A673 (cell line): ENCODE data around the gene SLC29A3.

ENCODE experiments used
- EZH2 ChIP-seq: fragments of 200-600 bp; sonication (generic); IDR thresholded peaks from 2 replicates; pipeline ENCODE4 v1.6.1; 2017; ENCODE audit warnings: borderline replicate concordance, low read depth, mild to moderate bottlenecking, mixed read lengths, antibody characterized with exemption, low read length; ENCODE audit not compliant: poor library complexity, severe bottlenecking
- TF ChIP-seq, protein P1 (sequence below): fragments of 300-800, 200-600 bp; sonication (generic); conservative IDR thresholded peaks from 2 replicates; pipeline ENCODE4 v1.5.1; 2017; ENCODE audit warnings: low read depth, mild to moderate bottlenecking, antibody characterized with exemption, low read length, moderate library complexity, mixed read lengths

DNA sequence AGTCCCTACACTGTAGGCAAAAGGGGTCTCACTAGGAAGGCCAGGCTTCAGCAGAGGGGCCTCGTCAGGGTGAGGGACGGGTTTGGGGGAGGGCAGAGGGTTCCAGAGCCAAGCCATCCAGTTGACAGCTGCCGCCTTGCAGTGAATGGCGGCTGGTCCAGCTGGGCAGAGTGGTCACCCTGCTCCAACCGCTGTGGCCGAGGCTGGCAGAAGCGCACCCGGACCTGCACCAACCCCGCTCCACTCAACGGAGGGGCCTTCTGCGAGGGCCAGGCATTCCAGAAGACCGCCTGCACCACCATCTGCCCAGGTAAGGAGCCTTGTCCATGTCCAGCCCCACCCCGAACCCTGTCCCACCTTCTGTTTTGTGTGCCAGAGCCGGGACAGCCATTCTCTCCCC, 31.6 kb upstream of the SLC29A3 start:
- TF ChIP-seq, protein P1, sequence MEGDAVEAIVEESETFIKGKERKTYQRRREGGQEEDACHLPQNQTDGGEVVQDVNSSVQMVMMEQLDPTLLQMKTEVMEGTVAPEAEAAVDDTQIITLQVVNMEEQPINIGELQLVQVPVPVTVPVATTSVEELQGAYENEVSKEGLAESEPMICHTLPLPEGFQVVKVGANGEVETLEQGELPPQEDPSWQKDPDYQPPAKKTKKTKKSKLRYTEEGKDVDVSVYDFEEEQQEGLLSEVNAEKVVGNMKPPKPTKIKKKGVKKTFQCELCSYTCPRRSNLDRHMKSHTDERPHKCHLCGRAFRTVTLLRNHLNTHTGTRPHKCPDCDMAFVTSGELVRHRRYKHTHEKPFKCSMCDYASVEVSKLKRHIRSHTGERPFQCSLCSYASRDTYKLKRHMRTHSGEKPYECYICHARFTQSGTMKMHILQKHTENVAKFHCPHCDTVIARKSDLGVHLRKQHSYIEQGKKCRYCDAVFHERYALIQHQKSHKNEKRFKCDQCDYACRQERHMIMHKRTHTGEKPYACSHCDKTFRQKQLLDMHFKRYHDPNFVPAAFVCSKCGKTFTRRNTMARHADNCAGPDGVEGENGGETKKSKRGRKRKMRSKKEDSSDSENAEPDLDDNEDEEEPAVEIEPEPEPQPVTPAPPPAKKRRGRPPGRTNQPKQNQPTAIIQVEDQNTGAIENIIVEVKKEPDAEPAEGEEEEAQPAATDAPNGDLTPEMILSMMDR, result no peak
- TF ChIP-seq EZH2, result no peak
